Stimulated activated naive CD8-positive, alpha-beta T cell treated with anti-CD3 and anti-CD28 coated beads, Interleukin-15, amount 100 ng/mL, for 72 hours (primary cell): Measurements from ENCODE around the gene SUDS3.

ENCODE experiments used
- ATAC-seq: fragments of 150-1000 bp; cut with Tn5 transposase; 2 replicates; pipeline ENCODE4 v1.10.0; 2021; ENCODE audit warnings: mild to moderate bottlenecking, moderate library complexity
- DNase-seq, 2 donors: peaks; one replicate each; pipeline ENCODE4 v3.0.0; 2021 to 2022
- H3K27ac Mint-ChIP-seq, 2 donors: one replicate each; pipeline ENCODE4 v1.8.0; 2022; ENCODE audit warnings: mild to moderate bottlenecking in 2 of 2, mixed read lengths in 2 of 2, moderate library complexity in 2 of 2
- H3K27me3 Mint-ChIP-seq: one replicate; pipeline ENCODE4 v1.8.0; 2022; ENCODE audit warnings: mixed read lengths
- H3K4me1 Mint-ChIP-seq: one replicate; pipeline ENCODE4 v1.8.0; 2022; ENCODE audit warnings: mild to moderate bottlenecking, mixed read lengths
- H3K4me3 Mint-ChIP-seq, 2 donors: one replicate each; pipeline ENCODE4 v1.8.0; 2022; ENCODE audit warnings: mild to moderate bottlenecking in 2 of 2, mixed read lengths in 2 of 2, moderate library complexity in 1 of 2
- H3K9me3 Mint-ChIP-seq, 2 donors: one replicate each; pipeline ENCODE4 v1.8.0; 2022; ENCODE audit warnings: mixed read lengths in 2 of 2

The SUDS3 gene

DNA sequence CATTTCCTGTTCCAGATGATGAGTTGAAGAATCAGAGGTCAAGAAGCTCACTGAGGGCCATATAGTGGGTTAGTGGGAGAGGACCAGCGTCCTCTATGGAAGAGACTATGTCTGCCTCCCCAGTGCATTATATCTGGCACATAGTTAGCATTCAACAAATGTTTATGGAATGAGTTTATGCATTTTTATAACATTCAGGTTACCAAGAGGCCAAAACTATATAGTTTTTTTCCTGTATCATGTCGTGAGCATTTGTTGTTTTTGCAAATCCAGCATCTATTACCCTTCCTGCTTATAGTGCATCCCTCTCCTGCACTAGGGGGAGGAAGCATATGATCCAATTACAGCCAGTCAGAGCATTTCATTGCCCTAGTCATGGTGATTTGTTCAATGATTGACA, 60.6 kb downstream of the SUDS3 start:
- H3K9me3 Mint-ChIP-seq = peaks cover 0 to 19% of the 10 kb centered on the region in 2 donors

DNA sequence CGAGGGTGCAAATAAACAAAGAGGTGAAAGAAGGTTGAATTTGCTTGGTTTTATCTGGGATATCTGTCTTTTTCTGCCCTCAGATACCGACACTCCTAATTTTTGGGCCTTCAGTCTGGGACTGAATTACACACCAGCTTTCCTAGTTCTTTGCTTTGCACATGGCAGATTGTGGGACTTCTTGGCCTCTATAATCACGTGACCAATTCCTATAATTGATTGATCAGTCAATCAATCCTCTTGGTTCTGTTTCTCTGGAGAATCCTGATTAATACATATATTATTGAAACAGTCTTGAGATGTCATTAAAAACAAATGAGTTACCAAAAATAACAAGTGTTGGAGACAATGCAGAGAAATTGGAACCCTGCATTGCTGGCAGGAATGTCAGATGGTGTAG, 62.7 kb downstream of the SUDS3 start:
- ATAC-seq (no peak), DNase-seq (no peak)
- H3K4me3 Mint-ChIP-seq = no peak overlapping the region
- H3K9me3 Mint-ChIP-seq = peaks cover 0 to 19% of the 10 kb centered on the region in 2 donors
- no peaks in the 10 kb centered on the region for H3K4me1 Mint-ChIP-seq
- H3K27ac Mint-ChIP-seq = no peak overlapping the region
- peaks cover 38% of the 10 kb centered on the region for H3K27me3 Mint-ChIP-seq

More for the DNA sequence above, 60.6 kb downstream of the SUDS3 start:
- DNase-seq (no peak), ATAC-seq (no peak)
- H3K27me3 Mint-ChIP-seq = peaks cover 31% of the 10 kb centered on the region
- no peak overlapping the region for H3K27ac Mint-ChIP-seq
- H3K4me1 Mint-ChIP-seq = no peaks in the 10 kb centered on the region
- H3K4me3 Mint-ChIP-seq = no peak overlapping the region

GRCh38 chr12:118446247-118446646, 69.9 kb downstream of the SUDS3 start:
- Mint-ChIP-seq H3K4me1 (no peaks in the 10 kb centered on the region), H3K27me3 (peaks cover 34% of the 10 kb centered on the region), H3K4me3 (no peak overlapping the region), H3K27ac (no peak overlapping the region), H3K9me3 (no peaks in the 10 kb centered on the region)
- DNase-seq = no peak
- no peak for ATAC-seq

- no peak for DNase-seq
- H3K27me3 Mint-ChIP-seq = peaks cover 25% of the 10 kb centered on the region
- ATAC-seq = no peak
- H3K9me3 Mint-ChIP-seq = no peaks in the 10 kb centered on the region
- no peak overlapping the region for H3K4me3 Mint-ChIP-seq
- H3K4me1 Mint-ChIP-seq = no peaks in the 10 kb centered on the region
- no peak overlapping the region for H3K27ac Mint-ChIP-seq
These were observed 70.8 kb downstream of the SUDS3 start for GRCh38 chr12:118447181-118447580.

DNA sequence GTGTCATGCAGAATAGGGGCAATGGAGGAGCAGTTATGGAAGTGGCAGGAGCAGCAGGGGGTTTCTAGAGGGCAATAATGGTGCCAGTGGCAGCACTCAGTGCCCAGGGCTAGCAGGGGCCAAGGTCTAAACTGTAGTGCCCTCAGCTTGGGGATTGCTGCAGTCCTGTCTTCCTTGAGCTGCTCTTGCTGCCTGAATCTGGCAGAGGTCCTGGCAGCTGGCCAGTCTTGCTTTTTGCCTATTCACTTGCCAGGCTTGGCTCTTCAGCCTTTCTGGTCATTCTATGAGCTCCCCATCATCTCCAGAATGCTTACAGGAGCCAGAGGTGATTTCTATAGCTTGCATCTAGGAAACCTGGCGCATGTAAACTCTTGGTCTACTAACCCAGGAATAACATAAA, 72.0 kb downstream of the SUDS3 start:
- DNase-seq (no peak), ATAC-seq (no peak)
- H3K27me3 Mint-ChIP-seq = peaks cover 24% of the 10 kb centered on the region
- no peak overlapping the region for H3K27ac Mint-ChIP-seq
- H3K4me1 Mint-ChIP-seq = no peaks in the 10 kb centered on the region
- no peak overlapping the region for H3K4me3 Mint-ChIP-seq
- H3K9me3 Mint-ChIP-seq = no peaks in the 10 kb centered on the region

- peaks cover 6 to 15% of the 10 kb centered on the region in 2 donors for H3K9me3 Mint-ChIP-seq
- ATAC-seq (no peak), DNase-seq (no peak)
- H3K4me3 Mint-ChIP-seq = no peak overlapping the region
- H3K27ac Mint-ChIP-seq = no peak overlapping the region
- H3K4me1 Mint-ChIP-seq = no peaks in the 10 kb centered on the region
- peaks cover 17% of the 10 kb centered on the region for H3K27me3 Mint-ChIP-seq
These were observed 79.0 kb downstream of the SUDS3 start for GRCh38 chr12:118455327-118455726.

DNA sequence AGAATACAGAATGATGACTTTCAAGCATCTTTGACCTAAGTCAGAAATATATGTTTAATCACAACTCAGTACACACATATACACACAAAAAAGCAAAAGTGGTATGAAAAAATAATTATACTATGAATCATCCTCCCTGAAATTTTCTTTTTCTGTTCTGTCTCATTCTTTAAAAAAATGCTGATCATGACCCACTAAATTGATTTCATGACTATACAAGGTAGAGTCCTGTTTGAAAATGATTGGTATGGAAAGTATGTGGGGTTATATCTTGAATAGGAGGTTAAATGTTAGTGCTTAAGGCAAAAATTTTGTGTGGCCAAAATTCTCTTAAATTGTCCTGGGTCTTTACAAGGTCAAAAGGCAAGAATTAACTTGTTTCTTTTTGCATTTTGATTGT, 80.4 kb downstream of the SUDS3 start:
- Mint-ChIP-seq H3K4me3 (no peak overlapping the region), H3K9me3 (peaks cover 6 to 25% of the 10 kb centered on the region in 2 donors), H3K27me3 (peaks cover 8% of the 10 kb centered on the region), H3K27ac (no peak overlapping the region), H3K4me1 (no peaks in the 10 kb centered on the region)
- ATAC-seq = no peak
- DNase-seq = no peak

DNA sequence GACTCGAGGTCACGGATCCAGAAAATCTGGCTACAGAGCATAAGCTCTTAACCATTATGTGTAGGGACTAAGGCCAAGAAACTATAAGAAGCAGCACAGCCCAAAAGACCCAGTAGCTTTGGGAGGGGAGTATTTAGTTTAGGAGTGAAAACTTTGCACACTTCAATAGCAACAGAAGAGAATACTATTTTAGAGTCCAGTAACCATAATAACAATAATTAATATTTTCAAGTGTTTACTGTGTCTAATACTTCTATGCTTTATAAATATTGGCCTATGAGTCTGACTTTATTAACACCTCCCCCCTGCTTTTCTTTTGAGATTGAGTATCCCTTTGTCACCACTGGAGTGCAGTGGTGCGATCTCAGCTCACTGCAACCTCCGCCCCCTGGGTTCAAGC, 82.8 kb downstream of the SUDS3 start:
- DNase-seq = no peak
- H3K4me3 Mint-ChIP-seq = no peak overlapping the region
- H3K27me3 Mint-ChIP-seq = peaks cover 7% of the 10 kb centered on the region
- H3K27ac Mint-ChIP-seq = no peak overlapping the region
- no peak for ATAC-seq
- H3K9me3 Mint-ChIP-seq = peaks cover 6 to 28% of the 10 kb centered on the region in 2 donors
- no peaks in the 10 kb centered on the region for H3K4me1 Mint-ChIP-seq

GRCh38 chr12:118463677-118464076, 87.3 kb downstream of the SUDS3 start:
- no peak for DNase-seq
- H3K4me1 Mint-ChIP-seq = no peaks in the 10 kb centered on the region

GRCh38 chr12:118465706-118466105, 89.4 kb downstream of the SUDS3 start:
- H3K4me3 Mint-ChIP-seq = no peak overlapping the region
- DNase-seq = no peak
- no peak for ATAC-seq
- peaks cover 7% of the 10 kb centered on the region for H3K27me3 Mint-ChIP-seq
- H3K9me3 Mint-ChIP-seq = peaks cover 0 to 10% of the 10 kb centered on the region in 2 donors
- no peaks in the 10 kb centered on the region for H3K4me1 Mint-ChIP-seq
- no peak overlapping the region for H3K27ac Mint-ChIP-seq

More at GRCh38 chr12:118463677-118464076, 87.3 kb downstream of the SUDS3 start:
- ATAC-seq = no peak
- Mint-ChIP-seq H3K27ac (no peak overlapping the region), H3K4me3 (no peak overlapping the region), H3K27me3 (peaks cover 7% of the 10 kb centered on the region), H3K9me3 (peaks cover 6 to 22% of the 10 kb centered on the region in 2 donors)
